Lower lobe of right lung (tissue), 2 donors: ENCODE measurements around the gene ALCAM. TPM values are rescaled to one million over a fixed set of nuclear protein-coding genes. Genes with fewer than 3 reads are reported as not detected.

Source experiments
- ATAC-seq, 2 donors: fragments of 200-7000 bp; cut with Tn5 transposase; one replicate each; pipeline ENCODE4 v1.9.1; 2020 to 2022; ENCODE audit warnings: mild to moderate bottlenecking in 2 of 2, moderate library complexity in 2 of 2
- DNase-seq: peaks from one replicate; pipeline ENCODE4 v3.0.0-alpha.2; 2020
- H3K27ac ChIP-seq: fragments of 200-600 bp; one replicate; pipeline ENCODE4 v1.8.0; 2022
- H3K27me3 ChIP-seq: fragments of 200-600 bp; one replicate; pipeline ENCODE4 v1.8.0; 2022; ENCODE audit warnings: low read depth
- H3K36me3 ChIP-seq: fragments of 200-600 bp; one replicate; pipeline ENCODE4 v1.8.0; 2022; ENCODE audit warnings: mild to moderate bottlenecking
- H3K4me1 ChIP-seq: fragments of 200-600 bp; one replicate; pipeline ENCODE4 v1.8.0; 2022
- H3K4me3 ChIP-seq: fragments of 200-600 bp; one replicate; pipeline ENCODE4 v1.8.0; 2022; ENCODE audit warnings: mild to moderate bottlenecking
- H3K9me3 ChIP-seq: fragments of 200-600 bp; one replicate; pipeline ENCODE4 v1.8.0; 2022
- intact Hi-C: fragments of 100-400 bp; cut with DNase I; formaldehyde crosslinking; loops from one replicate; pipeline ENCODE4 v1.11.0; 2022
- total RNA-seq: library from RNA; stranded (reverse); fragmentation: NEBNext Ultra II Directional; extraction: Animal tissue kit (Norgen Biotek cat#: 25700); gene quantifications from one replicate; pipeline ENCODE4 v1.2.1, GENCODE V29; 2021
- TF ChIP-seq, protein P1 (sequence below): fragments of 200-600 bp; IDR thresholded peaks from one replicate; pipeline ENCODE4 v1.8.0; 2022; ENCODE audit warnings: antibody characterized with exemption, mild to moderate bottlenecking
- donor health status: DM: no; HTN: yes; CAD: no; lungs with severe emphysema.

ALCAM gene
- total RNA-seq, 1 donor from 2014 or later: 174 TPM

DNA sequence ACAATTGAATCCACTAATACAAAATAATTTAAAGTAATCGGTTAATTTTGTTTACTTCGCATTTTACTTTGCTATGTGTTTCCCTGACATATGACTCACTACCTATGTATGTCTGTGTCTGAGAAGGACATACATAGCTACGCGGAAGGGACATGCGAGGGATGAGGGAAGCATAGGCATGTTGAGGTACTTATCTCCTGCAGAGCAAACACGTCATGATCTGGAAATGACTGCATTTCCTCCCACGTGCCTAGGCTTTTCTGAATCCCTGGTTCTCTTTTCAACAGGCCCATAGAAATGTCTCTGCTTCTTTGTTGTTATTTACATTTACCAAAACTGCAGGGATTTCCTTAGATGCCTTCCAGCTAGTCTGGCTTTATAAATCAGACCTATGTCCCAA lies 27.5 kb downstream of the ALCAM start:
- peaks cover 19% of the 10 kb centered on the region for H3K9me3 ChIP-seq
- ATAC-seq (no peak), DNase-seq (no peak)
- intact Hi-C loops: no loop called here
- H3K27ac ChIP-seq: no peak overlapping the region
- no peaks in the 10 kb centered on the region for H3K27me3 ChIP-seq
- no peaks in the 10 kb centered on the region for H3K4me1 ChIP-seq
- TF ChIP-seq, protein P1, sequence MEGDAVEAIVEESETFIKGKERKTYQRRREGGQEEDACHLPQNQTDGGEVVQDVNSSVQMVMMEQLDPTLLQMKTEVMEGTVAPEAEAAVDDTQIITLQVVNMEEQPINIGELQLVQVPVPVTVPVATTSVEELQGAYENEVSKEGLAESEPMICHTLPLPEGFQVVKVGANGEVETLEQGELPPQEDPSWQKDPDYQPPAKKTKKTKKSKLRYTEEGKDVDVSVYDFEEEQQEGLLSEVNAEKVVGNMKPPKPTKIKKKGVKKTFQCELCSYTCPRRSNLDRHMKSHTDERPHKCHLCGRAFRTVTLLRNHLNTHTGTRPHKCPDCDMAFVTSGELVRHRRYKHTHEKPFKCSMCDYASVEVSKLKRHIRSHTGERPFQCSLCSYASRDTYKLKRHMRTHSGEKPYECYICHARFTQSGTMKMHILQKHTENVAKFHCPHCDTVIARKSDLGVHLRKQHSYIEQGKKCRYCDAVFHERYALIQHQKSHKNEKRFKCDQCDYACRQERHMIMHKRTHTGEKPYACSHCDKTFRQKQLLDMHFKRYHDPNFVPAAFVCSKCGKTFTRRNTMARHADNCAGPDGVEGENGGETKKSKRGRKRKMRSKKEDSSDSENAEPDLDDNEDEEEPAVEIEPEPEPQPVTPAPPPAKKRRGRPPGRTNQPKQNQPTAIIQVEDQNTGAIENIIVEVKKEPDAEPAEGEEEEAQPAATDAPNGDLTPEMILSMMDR: no peak
- H3K36me3 ChIP-seq: no peaks in the 10 kb centered on the region
- no peak overlapping the region for H3K4me3 ChIP-seq

DNA sequence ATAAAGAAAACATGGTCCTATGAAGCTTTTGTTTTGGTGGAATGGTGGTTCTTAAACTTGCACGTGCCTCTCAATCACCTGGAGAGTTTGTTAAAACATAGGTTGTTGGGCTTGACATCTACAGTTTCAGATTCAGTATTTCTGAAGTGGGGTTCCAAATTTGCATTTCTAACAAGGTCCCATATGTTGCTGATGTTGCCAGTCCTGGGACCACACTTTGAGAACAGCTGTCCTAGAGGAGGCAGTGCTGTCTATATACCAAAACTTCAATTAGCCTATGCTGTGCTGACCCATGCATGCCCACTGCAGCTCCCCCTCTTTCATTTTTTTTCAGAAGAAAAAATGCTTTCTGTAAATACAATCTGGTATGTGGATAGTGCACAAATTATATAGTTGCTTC lies 31.3 kb downstream of the ALCAM start:
- H3K27me3 ChIP-seq: no peaks in the 10 kb centered on the region
- no peaks in the 10 kb centered on the region for H3K9me3 ChIP-seq
- TF ChIP-seq, protein P1: no peak
- no peak overlapping the region for H3K27ac ChIP-seq
- H3K36me3 ChIP-seq: no peaks in the 10 kb centered on the region
- DNase-seq: no peak
- no peak overlapping the region for H3K4me3 ChIP-seq
- no peaks in the 10 kb centered on the region for H3K4me1 ChIP-seq
- ATAC-seq: no peak
- intact Hi-C loops: no loop called here

DNA sequence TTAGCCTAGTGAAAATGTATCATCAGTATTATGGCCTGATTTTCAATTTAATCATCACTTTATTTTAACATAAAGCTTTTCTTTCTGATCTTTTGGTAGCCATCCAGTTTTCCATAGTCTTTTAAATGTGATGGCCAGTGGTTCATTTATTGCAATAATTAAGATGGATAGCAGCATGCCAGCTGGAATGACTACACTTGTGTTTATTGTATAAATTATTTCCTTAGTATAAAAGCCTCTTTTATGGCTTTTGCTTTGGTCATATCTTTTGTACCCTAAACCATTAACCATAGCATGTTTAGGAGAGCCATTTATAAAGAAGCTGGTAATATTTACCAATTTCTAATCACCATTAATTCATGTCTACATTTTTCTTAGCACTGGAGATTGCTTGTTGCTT lies 31.7 kb downstream of the ALCAM start:
- Histone ChIP-seq H3K27ac (no peak overlapping the region), H3K4me3 (no peak overlapping the region), H3K36me3 (no peaks in the 10 kb centered on the region), H3K9me3 (no peaks in the 10 kb centered on the region), H3K27me3 (no peaks in the 10 kb centered on the region), H3K4me1 (no peaks in the 10 kb centered on the region)
- no peak for ATAC-seq
- TF ChIP-seq, protein P1: no peak
- intact Hi-C loops: no loop called here
- DNase-seq: no peak

DNA sequence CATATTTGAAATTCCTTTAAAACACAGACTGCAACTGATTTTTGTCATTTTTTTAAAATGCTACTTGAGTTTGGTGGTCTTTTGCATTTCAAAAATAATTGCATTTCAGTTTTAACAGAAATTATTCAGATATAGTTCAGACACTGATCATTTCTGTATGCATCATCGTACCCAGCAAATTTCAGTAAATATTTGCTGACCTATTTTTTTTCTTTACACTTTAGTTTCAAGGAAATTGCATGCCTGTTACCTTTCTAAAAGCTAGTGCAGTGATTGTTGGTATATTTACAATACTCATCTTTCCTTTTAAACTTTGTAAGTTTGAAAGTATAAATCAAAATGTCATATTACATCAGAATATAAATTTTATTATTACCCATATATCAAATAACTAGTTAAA lies 32.4 kb downstream of the ALCAM start:
- intact Hi-C loops: no loop called here
- Histone ChIP-seq H3K4me3 (no peak overlapping the region), H3K27ac (no peak overlapping the region), H3K36me3 (no peaks in the 10 kb centered on the region), H3K4me1 (no peaks in the 10 kb centered on the region), H3K27me3 (no peaks in the 10 kb centered on the region), H3K9me3 (no peaks in the 10 kb centered on the region)
- DNase-seq (no peak), ATAC-seq (no peak)
- TF ChIP-seq, protein P1: no peak

DNA sequence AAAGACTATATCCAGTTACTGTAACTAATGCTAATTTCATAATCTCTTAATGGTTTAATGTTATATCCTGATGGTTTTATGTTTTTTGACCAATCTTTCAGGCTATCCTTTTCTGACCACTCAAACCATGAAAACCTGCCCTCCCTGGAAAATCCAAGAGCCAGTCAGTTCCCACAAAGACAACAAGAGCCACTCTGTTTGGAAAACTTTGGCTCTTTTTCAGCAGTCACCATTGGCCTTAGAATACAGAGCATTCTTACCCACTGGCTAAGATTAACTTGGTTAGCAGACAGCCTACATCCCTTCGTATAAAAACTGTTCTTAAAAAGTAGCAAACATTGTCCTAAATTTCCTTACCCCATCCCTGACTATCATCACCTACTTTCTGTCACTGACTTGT lies 32.9 kb downstream of the ALCAM start:
- DNase-seq: no peak
- Histone ChIP-seq H3K36me3 (no peaks in the 10 kb centered on the region), H3K4me1 (no peaks in the 10 kb centered on the region), H3K4me3 (no peak overlapping the region), H3K27ac (no peak overlapping the region), H3K9me3 (no peaks in the 10 kb centered on the region), H3K27me3 (no peaks in the 10 kb centered on the region)
- ATAC-seq: no peak
- TF ChIP-seq, protein P1: no peak
- intact Hi-C loops: no loop called here

DNA sequence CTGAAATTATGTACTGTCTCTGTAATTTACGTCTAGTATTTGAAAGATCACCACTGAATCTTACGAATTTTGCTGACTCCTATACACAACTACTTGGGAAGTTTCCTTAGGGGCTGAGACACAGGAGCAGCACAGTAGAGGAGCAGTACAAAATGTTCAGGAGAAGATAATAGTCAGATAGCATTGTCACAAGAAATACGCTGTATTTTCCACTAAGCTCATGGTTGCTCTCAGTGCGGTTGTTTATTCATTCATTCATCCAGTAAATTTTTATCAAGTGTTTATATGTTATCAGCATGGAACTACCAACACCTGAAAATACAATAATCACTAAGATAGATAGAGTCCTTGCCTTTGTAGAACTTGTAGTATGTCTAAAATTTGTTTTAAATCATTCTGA lies 34.5 kb downstream of the ALCAM start:
- Histone ChIP-seq H3K4me3 (no peak overlapping the region), H3K36me3 (no peaks in the 10 kb centered on the region), H3K27me3 (no peaks in the 10 kb centered on the region), H3K27ac (no peak overlapping the region), H3K9me3 (no peaks in the 10 kb centered on the region), H3K4me1 (no peaks in the 10 kb centered on the region)
- TF ChIP-seq, protein P1: no peak
- no peak for DNase-seq
- intact Hi-C loops: no loop called here
- no peak for ATAC-seq
